Measurements from ENCODE around the gene RAB40C. TPM values are rescaled to one million over a fixed set of nuclear protein-coding genes. Genes with fewer than 3 reads are reported as not detected.

The RAB40C gene
- total and polyA plus RNA-seq, 9 of the 15 experiments (the other 6 are each of a cell fraction or from before 2014, with no cell fraction given), result 0.17 to 23.4 (median 8.7) TPM

DNA sequence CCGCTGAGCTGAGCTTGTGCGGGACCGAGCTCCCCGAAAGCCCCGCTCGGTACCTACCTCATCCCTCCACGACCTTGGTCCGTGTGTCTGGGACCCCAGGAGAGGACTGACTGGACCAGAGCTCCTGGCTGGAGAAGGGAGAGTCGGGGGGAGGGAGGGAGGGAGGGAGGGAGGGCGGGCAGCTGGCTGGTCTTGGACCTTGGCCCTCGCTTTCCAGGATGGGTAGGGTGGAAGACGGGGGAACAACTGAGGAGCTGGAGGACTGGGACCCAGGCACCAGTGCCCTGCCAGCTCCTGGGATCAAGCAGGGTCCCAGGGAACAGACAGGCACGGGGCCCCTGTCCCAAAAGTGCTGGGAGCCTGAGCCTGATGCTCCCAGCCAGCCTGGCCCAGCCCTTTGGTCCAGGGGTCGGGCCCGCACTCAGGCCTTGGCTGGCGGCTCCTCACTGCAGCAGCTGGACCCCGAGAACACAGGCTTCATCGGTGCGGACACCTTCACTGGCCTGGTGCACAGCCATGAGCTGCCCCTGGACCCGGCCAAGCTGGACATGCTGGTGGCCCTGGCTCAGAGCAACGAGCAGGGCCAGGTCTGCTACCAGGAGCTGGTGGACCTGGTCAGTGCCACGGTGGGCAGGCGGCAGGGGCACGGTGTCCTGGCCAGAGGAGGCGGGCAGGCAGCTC is 86.2 kb downstream of the RAB40C start (continued):
- no peak for TF ChIP-seq ZNF318 (IDR thresholded peaks at IDR 0.05; ENCODE audit: borderline replicate concordance in 1 of 2, low read depth in 1 of 2)
